Body of pancreas (tissue), 4 donors: ENCODE data around the gene GREB1.

Experiments used
- CTCF ChIP-seq, 7 experiments: fragments of 450-650 bp in 4 of 7; fragments of 200-600 bp in 3 of 7; sonication (generic) in 3 of 7; IDR thresholded peaks; one replicate each; pipeline ENCODE4 v1.5.1; 2016 to 2019; ENCODE audit warnings: antibody characterized with exemption in 7 of 7
- POLR2A ChIP-seq, 3 donors: fragments of 450-650 bp; IDR thresholded peaks; one replicate each; pipeline ENCODE4 v1.6.1; 2016; ENCODE audit warnings: antibody characterized with exemption in 3 of 3, mild to moderate bottlenecking in 2 of 3

DNA sequence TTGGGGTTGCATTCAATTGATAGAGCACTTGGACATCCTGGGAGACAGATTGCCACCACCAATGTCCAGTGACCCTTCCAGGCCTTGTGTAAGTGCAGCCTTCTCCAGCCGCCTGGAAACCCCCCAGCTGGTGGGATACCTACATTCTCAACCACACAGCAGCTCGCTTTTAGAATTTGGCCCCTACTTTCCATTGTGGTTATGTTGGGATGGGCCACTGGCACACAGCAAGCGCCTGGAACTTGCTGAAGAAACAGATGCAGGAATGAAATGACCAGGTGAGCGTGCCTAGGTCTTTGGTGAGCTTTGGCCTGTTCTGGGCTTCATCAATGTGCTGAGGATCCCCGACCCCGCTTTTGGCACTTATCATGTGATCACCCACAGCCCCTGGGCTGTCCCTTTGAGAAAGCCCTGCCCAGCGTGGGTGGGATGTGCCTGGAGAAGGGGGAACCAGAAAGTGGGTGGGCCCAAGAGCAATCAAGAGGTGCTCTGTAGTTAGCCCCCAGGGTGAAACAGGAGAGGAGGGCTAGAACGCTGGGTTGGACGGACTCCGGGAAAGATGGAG is 152.1 kb downstream of the GREB1 start:
- no peak for TF ChIP-seq CTCF (IDR thresholded peaks at IDR 0.05)
- TF ChIP-seq POLR2A (IDR thresholded peaks at IDR 0.05) = no peak
